Measurements from ENCODE around the gene STEEP1.

GRCh38 chrX:119570351-119570835 lies 5.2 kb upstream of the STEEP1 start:
- TF ChIP-seq EZH2 (IDR thresholded peaks at IDR 0.05; ENCODE audit: borderline replicate concordance, low read depth, low read length, severe bottlenecking) (no peak), CTCF (IDR thresholded peaks at IDR 0.05; ENCODE audit: borderline replicate concordance, extremely low read depth, low read length, poor library complexity, severe bottlenecking) (no peak)
